DOHH2 (cell line): ENCODE measurements around the gene COX6B1.

ENCODE experiments used
- EZH2phosphoT487 ChIP-seq: fragments of 200-600 bp; sonication (generic); IDR thresholded peaks from 2 replicates; pipeline ENCODE4 v1.6.1; 2017; ENCODE audit warnings: borderline replicate concordance, mild to moderate bottlenecking, antibody characterized with exemption, low read length, moderate library complexity, mixed read lengths
- TF ChIP-seq, protein P1 (sequence below): fragments of 200-600 bp; sonication (generic); IDR thresholded peaks from one replicate; pipeline ENCODE4 v1.5.1; 2014; ENCODE audit warnings: antibody characterized with exemption, mild to moderate bottlenecking, low read depth, low read length; ENCODE audit not compliant: poor library complexity, severe bottlenecking

DNA sequence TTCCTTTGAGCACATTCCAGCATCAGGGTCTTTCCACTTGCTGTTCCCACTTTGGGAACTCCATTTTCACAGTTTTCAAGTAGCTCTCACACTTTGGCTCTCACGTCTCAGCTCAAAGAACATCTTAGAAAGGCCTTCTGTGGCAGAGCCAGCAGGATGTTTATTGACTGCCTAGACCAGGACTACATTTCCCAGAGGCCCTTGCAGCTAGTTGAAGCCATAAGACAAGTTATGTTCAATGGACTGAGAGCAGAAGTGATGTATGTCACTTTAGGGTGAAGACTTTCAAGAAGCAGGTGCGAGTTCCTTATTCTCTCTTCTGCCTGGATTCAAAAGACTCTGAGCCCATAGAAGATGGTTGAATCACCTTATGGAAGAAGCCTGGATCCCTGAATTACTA, 39.9 kb upstream of the COX6B1 start:
- TF ChIP-seq, protein P1, sequence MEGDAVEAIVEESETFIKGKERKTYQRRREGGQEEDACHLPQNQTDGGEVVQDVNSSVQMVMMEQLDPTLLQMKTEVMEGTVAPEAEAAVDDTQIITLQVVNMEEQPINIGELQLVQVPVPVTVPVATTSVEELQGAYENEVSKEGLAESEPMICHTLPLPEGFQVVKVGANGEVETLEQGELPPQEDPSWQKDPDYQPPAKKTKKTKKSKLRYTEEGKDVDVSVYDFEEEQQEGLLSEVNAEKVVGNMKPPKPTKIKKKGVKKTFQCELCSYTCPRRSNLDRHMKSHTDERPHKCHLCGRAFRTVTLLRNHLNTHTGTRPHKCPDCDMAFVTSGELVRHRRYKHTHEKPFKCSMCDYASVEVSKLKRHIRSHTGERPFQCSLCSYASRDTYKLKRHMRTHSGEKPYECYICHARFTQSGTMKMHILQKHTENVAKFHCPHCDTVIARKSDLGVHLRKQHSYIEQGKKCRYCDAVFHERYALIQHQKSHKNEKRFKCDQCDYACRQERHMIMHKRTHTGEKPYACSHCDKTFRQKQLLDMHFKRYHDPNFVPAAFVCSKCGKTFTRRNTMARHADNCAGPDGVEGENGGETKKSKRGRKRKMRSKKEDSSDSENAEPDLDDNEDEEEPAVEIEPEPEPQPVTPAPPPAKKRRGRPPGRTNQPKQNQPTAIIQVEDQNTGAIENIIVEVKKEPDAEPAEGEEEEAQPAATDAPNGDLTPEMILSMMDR: no peak
- TF ChIP-seq EZH2phosphoT487: no peak
